Measurements from ENCODE around the gene SRGAP1. TPM values are rescaled to one million over a fixed set of nuclear protein-coding genes. Genes with fewer than 3 reads are reported as not detected.

Gene SRGAP1
- under 1 TPM in 1 of 2 experiments, not detected in 1; 0.02 TPM for total RNA-seq

DNA sequence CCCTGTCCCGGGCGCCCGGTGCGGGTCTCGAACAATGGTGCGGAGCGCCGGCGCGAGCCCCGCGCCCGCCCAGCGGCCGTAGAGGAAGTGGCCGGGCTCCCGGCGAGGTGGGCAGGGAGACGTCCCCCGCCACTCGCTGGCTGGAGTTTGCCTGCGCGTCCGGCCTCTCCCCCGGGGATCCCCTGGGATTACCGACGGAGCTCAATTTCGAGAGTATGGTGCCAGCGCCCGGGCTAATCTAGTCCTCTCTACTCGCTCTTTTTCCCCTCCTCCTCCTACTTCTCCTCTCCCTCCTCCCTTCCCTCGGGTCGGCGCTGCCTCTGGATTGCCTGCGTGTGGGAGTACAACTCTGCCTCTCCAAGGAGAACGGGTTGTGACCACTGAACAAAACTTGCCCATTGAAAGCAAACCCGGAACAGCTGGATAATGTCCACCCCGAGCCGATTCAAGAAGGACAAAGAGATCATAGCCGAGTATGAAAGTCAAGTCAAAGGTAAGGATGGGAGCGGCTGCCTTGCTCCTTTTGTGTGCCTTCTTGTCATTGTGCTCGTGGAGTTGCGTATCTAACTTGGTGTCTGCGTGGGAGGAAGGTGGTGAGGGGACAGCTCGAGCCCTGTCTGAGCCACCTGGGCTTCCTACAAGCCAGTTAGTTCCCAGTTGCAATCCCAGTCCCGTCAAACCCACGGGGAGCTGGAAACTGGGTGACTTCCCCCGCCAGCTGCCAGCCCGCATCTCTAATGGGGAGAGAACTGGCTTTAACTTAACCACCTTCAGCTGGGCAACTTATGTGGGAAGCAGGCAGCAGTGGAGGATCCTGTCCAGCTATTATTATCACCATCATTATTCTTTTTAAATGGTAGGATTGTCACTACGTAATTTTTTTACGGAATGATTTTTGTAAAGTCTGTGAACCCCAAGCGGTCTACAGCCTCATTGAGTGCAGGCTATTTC lies at the start of gene SRGAP1:
Gene SRGAP1, plus strand, starts transcription at position 310 of the 951 bp plus-strand sequence. Its CDS starts 117 bp downstream, at position 427.
- CTCF ChIA-PET: interaction anchor here (1.6 kb wide), 1 partner anchor 31 kb away, joined by 5 read pairs; no protein-coding TSS in a partner anchor
- H3K36me3 Mint-ChIP-seq (ENCODE audit: low read depth): no peaks in the 10 kb centered on the region
- peaks cover 28% of the 10 kb centered on the region for H3K27me3 Mint-ChIP-seq (ENCODE audit: low read depth)
- DNase-seq: peak; percentile 18
- intact Hi-C loops (cut with micrococcal nuclease): loop anchor here (1.0 to 10.0 kb wide), 8 partner anchors 62 to 853 kb away; partner anchors contain the start of genes DPY19L2 and KICS2
- H3K27ac Mint-ChIP-seq: no peak within 1 kb of the TSS
- H3K9me3 Mint-ChIP-seq: no peaks in the 10 kb centered on the region
- H3K4me3 Mint-ChIP-seq: peak within 1 kb of the TSS; percentile 84
- H3K4me1 Mint-ChIP-seq (ENCODE audit: low read depth): peaks cover 6% of the 10 kb centered on the region

DNA sequence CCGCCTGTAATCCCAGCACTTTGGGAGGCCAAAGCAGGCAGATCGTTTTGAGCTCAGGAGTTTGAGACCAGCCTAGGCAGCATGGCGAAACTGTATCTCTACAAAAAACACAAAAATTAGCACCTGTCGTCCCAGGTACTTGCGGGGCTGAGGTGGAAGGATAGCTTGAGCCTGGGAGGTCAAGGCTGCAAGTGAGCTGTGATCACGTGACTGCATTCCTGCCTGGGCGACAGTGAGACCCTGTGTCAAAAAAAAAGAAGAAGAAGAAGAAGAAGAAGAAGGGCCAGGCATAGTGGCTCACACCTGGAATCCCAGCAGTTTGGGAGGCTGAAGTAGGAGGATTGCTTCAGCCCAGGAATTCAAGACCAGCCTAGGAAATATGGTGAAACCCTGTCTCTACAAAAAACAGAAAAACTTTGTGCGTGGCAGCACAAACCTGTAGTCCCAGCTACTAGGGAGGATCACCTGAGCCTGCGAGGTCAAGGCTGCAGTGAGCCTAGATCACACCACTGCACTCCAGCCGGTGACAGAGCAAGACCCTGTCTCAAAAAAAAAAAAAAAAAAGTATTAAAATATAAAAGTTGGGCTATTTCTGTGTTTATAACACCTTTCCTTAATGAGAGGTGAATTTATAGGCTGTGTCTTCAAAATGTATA lies 49.3 kb upstream of the SRGAP1 start:
- Mint-ChIP-seq H3K4me3 (no peak overlapping the region), H3K36me3 (ENCODE audit: low read depth) (peaks cover 19% of the 10 kb centered on the region), H3K9me3 (no peaks in the 10 kb centered on the region), H3K27ac (no peak overlapping the region), H3K27me3 (ENCODE audit: low read depth) (no peaks in the 10 kb centered on the region), H3K4me1 (ENCODE audit: low read depth) (peaks cover 3% of the 10 kb centered on the region)
- CTCF ChIA-PET: interaction anchor here (0.6 to 0.7 kb wide), 2 partner anchors 32 to 228 kb away, joined by 3 to 4 read pairs; no protein-coding TSS in a partner anchor
- no peak for DNase-seq
- intact Hi-C loops (cut with micrococcal nuclease): no loop called here

DNA sequence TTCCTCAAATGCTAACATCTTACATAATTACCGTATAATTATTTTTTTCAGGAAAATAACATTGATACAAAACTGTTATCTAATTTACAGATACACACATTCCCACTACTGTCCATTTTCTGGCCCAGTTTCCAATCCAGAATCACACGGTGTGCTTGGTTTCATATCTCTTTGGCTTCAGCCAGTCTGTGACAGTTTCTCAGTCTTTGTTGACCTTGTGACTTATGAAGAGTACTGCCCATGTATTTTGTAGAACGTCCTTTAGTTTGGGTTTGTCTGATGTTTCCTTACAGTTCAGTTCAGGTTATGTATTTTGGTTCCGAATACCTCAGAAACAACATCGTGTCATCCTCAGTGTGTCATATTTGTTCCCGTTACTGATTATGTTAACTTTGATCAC lies 48.6 kb upstream of the SRGAP1 start:
- H3K27ac Mint-ChIP-seq: no peak overlapping the region
- intact Hi-C loops (cut with micrococcal nuclease): no loop called here
- no peak overlapping the region for H3K4me3 Mint-ChIP-seq
- CTCF ChIA-PET: no interaction called here
- H3K27me3 Mint-ChIP-seq (ENCODE audit: low read depth): no peaks in the 10 kb centered on the region
- peaks cover 3% of the 10 kb centered on the region for H3K4me1 Mint-ChIP-seq (ENCODE audit: low read depth)
- peaks cover 11% of the 10 kb centered on the region for H3K36me3 Mint-ChIP-seq (ENCODE audit: low read depth)
- no peak for DNase-seq
- no peaks in the 10 kb centered on the region for H3K9me3 Mint-ChIP-seq

DNA sequence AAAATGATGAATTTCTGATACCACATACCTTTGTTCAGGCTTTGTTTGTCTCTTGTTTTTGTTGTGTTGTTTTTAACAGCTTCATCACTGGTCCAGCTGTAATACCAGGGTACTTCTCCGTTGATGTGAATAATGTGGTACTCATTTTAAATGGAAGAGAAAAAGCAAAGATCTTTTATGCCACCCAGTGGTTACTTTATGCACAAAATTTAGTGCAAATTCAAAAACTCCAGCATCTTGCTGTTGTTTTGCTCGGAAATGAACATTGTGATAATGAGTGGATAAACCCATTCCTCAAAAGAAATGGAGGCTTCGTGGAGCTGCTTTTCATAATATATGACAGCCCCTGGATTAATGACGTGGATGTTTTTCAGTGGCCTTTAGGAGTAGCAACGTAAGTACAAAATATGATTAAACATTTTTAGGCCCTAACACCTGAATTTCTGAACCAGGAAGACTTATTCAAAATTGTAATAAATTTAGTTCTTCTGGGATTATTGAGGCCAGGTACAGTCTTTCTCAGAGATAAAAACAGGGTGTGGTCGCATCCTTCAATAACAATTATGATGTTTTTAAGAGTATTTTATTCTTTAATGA lies 42.4 kb upstream of the SRGAP1 start:
- DNase-seq: no peak
- CTCF ChIA-PET: interaction anchor here (0.6 to 1.2 kb wide), 7 partner anchors 9 to 502 kb away, joined by 3 to 4 read pairs (median 3); no protein-coding TSS in a partner anchor

DNA sequence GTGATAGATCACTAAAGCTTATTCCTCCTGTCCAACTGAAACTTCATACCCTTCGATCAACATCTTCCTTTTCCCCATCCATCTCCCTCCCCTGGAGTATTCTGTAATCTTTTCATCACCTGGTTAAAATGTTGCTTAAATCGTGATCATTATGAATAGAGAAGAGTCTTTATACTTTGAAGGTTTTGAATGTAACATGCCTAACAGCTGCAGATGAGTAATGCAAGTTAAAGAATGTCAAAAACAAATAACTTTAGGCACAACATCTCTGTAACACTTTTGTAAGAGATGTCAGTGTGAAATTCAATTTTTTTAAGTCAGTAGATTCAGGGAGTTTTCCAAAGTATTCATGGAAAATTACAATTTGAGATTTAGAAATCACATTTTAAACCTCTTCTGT lies 39.8 kb upstream of the SRGAP1 start:
- H3K4me3 Mint-ChIP-seq: no peak overlapping the region
- no peak overlapping the region for H3K27ac Mint-ChIP-seq
- no peak for DNase-seq
- peaks cover 9% of the 10 kb centered on the region for H3K36me3 Mint-ChIP-seq (ENCODE audit: low read depth)
- H3K27me3 Mint-ChIP-seq (ENCODE audit: low read depth): no peaks in the 10 kb centered on the region
- peaks cover 2% of the 10 kb centered on the region for H3K4me1 Mint-ChIP-seq (ENCODE audit: low read depth)
- no peaks in the 10 kb centered on the region for H3K9me3 Mint-ChIP-seq
- intact Hi-C loops (cut with micrococcal nuclease): loop anchor here (5.0 kb wide), 1 partner anchor 652 kb away; the partner anchor contains the start of gene AVPR1A
- CTCF ChIA-PET: interaction anchor here (0.6 kb wide), 1 partner anchor 1035 kb away, joined by 3 read pairs; no protein-coding TSS in a partner anchor

More for the DNA sequence above, 42.4 kb upstream of the SRGAP1 start:
- H3K4me3 Mint-ChIP-seq: no peak overlapping the region
- H3K27ac Mint-ChIP-seq: no peak overlapping the region
- peaks cover 9% of the 10 kb centered on the region for H3K36me3 Mint-ChIP-seq (ENCODE audit: low read depth)
- H3K9me3 Mint-ChIP-seq: no peaks in the 10 kb centered on the region
- intact Hi-C loops (cut with micrococcal nuclease): loop anchor here (1.0 to 5.0 kb wide), 4 partner anchors 133 to 699 kb away; partner anchors contain the start of genes AVPR1A and DPY19L2
- H3K27me3 Mint-ChIP-seq (ENCODE audit: low read depth): no peaks in the 10 kb centered on the region
- H3K4me1 Mint-ChIP-seq (ENCODE audit: low read depth): peaks cover 2% of the 10 kb centered on the region

DNA sequence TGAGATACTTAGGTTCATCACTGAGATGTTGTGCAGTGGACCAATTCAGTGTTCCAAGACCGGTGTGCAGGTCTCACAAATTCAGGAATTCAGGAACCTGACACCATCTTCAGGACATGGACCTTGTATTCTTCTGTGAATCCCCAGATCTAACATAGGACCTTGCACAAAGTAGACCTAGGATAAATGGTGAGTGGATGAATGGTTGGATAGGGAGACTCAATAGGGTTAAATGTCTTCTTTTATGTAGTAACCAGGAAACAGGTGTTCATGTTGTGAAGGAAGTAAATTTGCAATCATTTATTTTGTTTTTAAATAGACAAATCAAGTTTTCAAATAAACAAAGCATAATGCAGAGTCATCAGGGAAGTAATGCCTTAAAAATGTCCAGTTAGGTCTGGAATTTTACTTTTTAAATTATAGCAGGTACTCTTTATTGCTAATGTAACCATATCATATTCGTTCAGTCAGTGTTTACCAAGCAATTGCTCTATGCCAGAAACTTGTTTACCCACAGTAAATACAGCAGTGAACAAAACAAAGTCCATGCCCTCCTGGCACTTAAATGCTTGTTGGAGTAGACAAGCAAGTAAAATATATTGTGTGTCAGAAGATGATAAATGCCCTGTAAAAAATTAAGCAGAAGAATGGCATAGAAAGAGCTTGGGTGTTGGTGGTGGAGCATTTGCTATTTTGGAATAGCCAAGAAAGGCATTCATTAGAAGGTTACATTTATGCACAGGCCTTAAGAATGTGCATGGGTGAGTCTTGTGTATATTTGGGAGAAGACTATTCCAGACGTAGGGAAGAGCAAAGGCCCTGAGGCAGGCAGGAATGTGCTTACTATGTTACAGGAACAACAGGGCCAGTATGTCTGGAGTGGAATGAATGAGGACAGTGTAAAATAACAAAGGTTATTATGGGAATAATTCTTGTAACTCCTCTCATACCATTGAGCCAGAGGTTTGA lies 38.5 kb upstream of the SRGAP1 start:
- H3K27ac Mint-ChIP-seq: no peak overlapping the region
- H3K4me1 Mint-ChIP-seq (ENCODE audit: low read depth): peaks cover 2% of the 10 kb centered on the region
- CTCF ChIA-PET: no interaction called here
- no peak for DNase-seq
- no peaks in the 10 kb centered on the region for H3K9me3 Mint-ChIP-seq
- H3K4me3 Mint-ChIP-seq: no peak overlapping the region
- H3K36me3 Mint-ChIP-seq (ENCODE audit: low read depth): peaks cover 9% of the 10 kb centered on the region
- no peaks in the 10 kb centered on the region for H3K27me3 Mint-ChIP-seq (ENCODE audit: low read depth)
- intact Hi-C loops (cut with micrococcal nuclease): no loop called here

DNA sequence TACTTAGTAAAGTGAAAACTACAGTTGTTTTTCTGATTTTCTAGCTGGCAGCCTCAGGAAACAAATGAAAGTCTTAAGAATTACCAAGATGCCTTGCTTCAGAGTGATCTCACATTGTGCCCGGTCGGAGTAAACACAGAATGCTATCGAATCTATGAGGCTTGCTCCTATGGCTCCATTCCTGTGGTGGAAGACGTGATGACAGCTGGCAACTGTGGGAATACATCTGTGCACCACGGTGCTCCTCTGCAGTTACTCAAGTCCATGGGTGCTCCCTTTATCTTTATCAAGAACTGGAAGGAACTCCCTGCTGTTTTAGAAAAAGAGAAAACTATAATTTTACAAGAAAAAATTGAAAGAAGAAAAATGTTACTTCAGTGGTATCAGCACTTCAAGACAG lies 35.9 kb upstream of the SRGAP1 start:
- DNase-seq: no peak
- Mint-ChIP-seq H3K4me1 (ENCODE audit: low read depth) (no peaks in the 10 kb centered on the region), H3K9me3 (no peaks in the 10 kb centered on the region), H3K27ac (no peak overlapping the region), H3K4me3 (no peak overlapping the region), H3K36me3 (ENCODE audit: low read depth) (peaks cover 8% of the 10 kb centered on the region), H3K27me3 (ENCODE audit: low read depth) (no peaks in the 10 kb centered on the region)
- CTCF ChIA-PET: no interaction called here
- intact Hi-C loops (cut with micrococcal nuclease): no loop called here

DNA sequence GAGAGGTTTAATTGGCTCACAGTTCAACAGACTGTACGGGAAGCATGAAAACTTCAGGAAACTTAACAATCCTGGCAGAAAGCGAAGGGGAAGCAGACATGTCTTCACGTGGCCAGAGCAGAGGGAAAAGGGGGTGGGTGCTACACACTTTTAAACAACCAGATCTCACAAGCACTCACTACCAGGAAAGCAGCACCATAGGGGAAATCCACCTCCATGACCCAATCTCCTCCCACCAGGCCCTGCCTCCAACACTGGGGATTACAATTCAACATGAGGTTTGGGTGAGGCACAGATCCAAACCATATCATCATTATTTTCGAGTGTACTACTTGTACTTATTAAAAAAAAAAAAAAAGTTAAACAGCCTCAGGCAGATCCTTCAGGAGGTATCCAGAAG lies 34.9 kb upstream of the SRGAP1 start:
- no peak for DNase-seq
- H3K27me3 Mint-ChIP-seq (ENCODE audit: low read depth): no peaks in the 10 kb centered on the region
- no peaks in the 10 kb centered on the region for H3K9me3 Mint-ChIP-seq
- no peak overlapping the region for H3K4me3 Mint-ChIP-seq
- intact Hi-C loops (cut with micrococcal nuclease): no loop called here
- CTCF ChIA-PET: interaction anchor here (0.7 to 0.8 kb wide), 2 partner anchors 24 to 377 kb away, joined by 4 to 6 read pairs; no protein-coding TSS in a partner anchor
- no peaks in the 10 kb centered on the region for H3K4me1 Mint-ChIP-seq (ENCODE audit: low read depth)
- no peak overlapping the region for H3K27ac Mint-ChIP-seq
- peaks cover 8% of the 10 kb centered on the region for H3K36me3 Mint-ChIP-seq (ENCODE audit: low read depth)

DNA sequence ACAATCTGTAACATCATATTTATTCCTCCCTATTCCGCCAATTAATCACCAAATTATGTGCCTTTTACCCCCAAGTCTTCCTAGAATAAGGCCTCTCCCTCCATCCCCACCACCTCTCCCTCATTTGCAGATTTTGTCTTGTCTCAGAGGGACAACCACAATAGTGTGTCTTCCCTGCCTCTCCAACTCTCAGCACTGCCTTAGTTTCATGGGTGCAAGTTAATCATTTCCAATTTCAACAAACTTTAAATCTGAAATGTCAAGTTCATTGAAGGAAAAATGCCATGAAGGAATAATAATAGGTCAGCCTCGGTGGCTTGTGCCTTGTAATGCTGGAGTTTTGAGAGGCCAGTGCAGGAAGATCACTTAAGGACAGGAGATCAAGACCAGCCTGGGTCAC lies 33.2 kb upstream of the SRGAP1 start:
- peaks cover 3% of the 10 kb centered on the region for H3K4me1 Mint-ChIP-seq (ENCODE audit: low read depth)
- CTCF ChIA-PET: no interaction called here
- intact Hi-C loops (cut with micrococcal nuclease): no loop called here

DNA sequence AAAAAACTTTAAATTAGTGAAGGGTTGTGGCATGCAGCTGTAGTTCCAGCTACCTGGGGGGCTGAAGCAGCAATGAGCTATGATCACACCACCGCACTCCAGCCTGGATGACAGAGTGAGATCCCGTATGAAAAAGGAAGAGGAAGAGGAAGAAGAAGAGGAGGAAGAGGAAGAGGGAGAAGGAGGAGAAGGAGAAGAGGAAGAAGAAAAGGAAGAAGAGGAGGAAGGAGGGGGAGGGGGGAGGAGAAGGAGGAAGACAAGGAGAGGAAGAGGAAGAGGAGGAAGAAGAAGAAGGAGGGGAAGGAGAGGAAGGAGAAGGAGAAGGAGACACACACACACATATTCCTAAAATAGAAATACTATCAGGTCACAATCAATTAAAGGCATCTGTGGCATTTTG lies 32.7 kb upstream of the SRGAP1 start:
- DNase-seq: no peak
- no peaks in the 10 kb centered on the region for H3K27me3 Mint-ChIP-seq (ENCODE audit: low read depth)
- peaks cover 3% of the 10 kb centered on the region for H3K4me1 Mint-ChIP-seq (ENCODE audit: low read depth)
- no peak overlapping the region for H3K27ac Mint-ChIP-seq
- intact Hi-C loops (cut with micrococcal nuclease): no loop called here
- CTCF ChIA-PET: no interaction called here
- H3K4me3 Mint-ChIP-seq: no peak overlapping the region
- peaks cover 2% of the 10 kb centered on the region for H3K36me3 Mint-ChIP-seq (ENCODE audit: low read depth)
- no peaks in the 10 kb centered on the region for H3K9me3 Mint-ChIP-seq

More for the DNA sequence above, 33.2 kb upstream of the SRGAP1 start:
- Mint-ChIP-seq H3K4me3 (no peak overlapping the region), H3K9me3 (no peaks in the 10 kb centered on the region), H3K27ac (no peak overlapping the region), H3K27me3 (ENCODE audit: low read depth) (no peaks in the 10 kb centered on the region), H3K36me3 (ENCODE audit: low read depth) (peaks cover 2% of the 10 kb centered on the region)
- DNase-seq: no peak

DNA sequence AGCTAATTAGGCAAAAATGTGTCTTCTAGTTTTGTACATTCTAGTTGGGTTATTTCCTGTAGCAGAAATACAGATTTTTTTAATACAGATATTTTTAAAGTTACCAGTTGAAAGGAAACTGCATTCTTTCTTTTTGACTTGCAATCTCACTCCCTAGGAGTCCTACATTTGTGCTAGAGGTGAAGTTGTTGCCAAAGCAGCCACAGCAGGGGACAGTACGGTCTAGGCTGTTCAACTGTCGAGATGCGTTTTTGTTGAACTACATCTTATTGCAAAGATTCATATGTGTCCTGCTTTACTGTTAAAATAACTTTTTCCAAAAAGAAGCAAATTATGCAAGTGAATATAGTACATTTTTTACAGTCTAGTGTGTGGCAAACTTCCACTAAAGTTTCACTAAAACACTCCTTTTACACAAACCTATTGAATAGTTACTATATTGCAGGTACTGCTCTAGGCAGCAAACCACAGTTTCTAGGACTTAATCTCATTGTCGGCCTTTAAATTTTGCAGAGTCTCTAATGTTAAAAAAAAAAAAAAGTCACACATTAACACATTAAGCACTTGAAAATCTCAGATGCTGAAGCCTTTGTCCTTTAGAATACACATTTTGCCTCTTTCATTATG lies 30.2 kb upstream of the SRGAP1 start:
- peaks cover 8% of the 10 kb centered on the region for H3K27me3 Mint-ChIP-seq (ENCODE audit: low read depth)
- peaks cover 6% of the 10 kb centered on the region for H3K9me3 Mint-ChIP-seq
- CTCF ChIA-PET: no interaction called here
- no peak overlapping the region for H3K27ac Mint-ChIP-seq
- DNase-seq: no peak
- peaks cover 3% of the 10 kb centered on the region for H3K4me1 Mint-ChIP-seq (ENCODE audit: low read depth)
- intact Hi-C loops (cut with micrococcal nuclease): no loop called here
- H3K36me3 Mint-ChIP-seq (ENCODE audit: low read depth): no peaks in the 10 kb centered on the region
- H3K4me3 Mint-ChIP-seq: no peak overlapping the region
